Activated CD4-positive, alpha-beta T cell treated with anti-CD3 and anti-CD28 coated beads, Interleukin-2, amount 10 ng/mL, durations not matched to agents 24 days and 14 days (primary cell): ENCODE results near the gene CFAP298. TPM values are rescaled to one million over a fixed set of nuclear protein-coding genes. Genes with fewer than 3 reads are reported as not detected.

Experiments used
- DNase-seq: peaks from one replicate; pipeline ENCODE4 v3.0.0; 2022
- H3K27ac Mint-ChIP-seq: one replicate; pipeline ENCODE4 v1.8.0; 2022; ENCODE audit warnings: mild to moderate bottlenecking, mixed read lengths
- H3K27me3 Mint-ChIP-seq: one replicate; pipeline ENCODE4 v1.8.0; 2022; ENCODE audit warnings: mixed read lengths
- H3K36me3 Mint-ChIP-seq: one replicate; pipeline ENCODE4 v1.8.0; 2022; ENCODE audit warnings: low read depth, mild to moderate bottlenecking, mixed read lengths
- H3K4me1 Mint-ChIP-seq: one replicate; pipeline ENCODE4 v1.8.0; 2021; ENCODE audit warnings: mixed read lengths
- H3K4me3 Mint-ChIP-seq: one replicate; pipeline ENCODE4 v1.8.0; 2022; ENCODE audit warnings: mild to moderate bottlenecking, moderate library complexity, mixed read lengths
- H3K9me3 Mint-ChIP-seq: one replicate; pipeline ENCODE4 v1.8.0; 2021; ENCODE audit warnings: mixed read lengths
- intact Hi-C: fragments of 100-400 bp; cut with micrococcal nuclease; formaldehyde crosslinking; loops from one replicate; pipeline ENCODE4 v1.15.1; 2023
- total RNA-seq: library from RNA; stranded (reverse); gene quantifications from 2 replicates; pipeline ENCODE4 v1.2.3, GENCODE V29; 2022

The CFAP298 gene
- total RNA-seq, 1 donor from 2014 or later = 57.6 TPM

GRCh38 chr21:32587120-32587519 lies 25.1 kb downstream of the CFAP298 start:
- no peaks in the 10 kb centered on the region for H3K27me3 Mint-ChIP-seq
- DNase-seq = no peak
- no peak overlapping the region for H3K4me3 Mint-ChIP-seq
- H3K4me1 Mint-ChIP-seq = no peaks in the 10 kb centered on the region
- no peak overlapping the region for H3K27ac Mint-ChIP-seq
- no peaks in the 10 kb centered on the region for H3K9me3 Mint-ChIP-seq
- no peaks in the 10 kb centered on the region for H3K36me3 Mint-ChIP-seq
- intact Hi-C loops = no loop called here

GRCh38 chr21:32585970-32586369 lies 26.2 kb downstream of the CFAP298 start:
- H3K4me1 Mint-ChIP-seq = no peaks in the 10 kb centered on the region
- no peak for DNase-seq
- H3K4me3 Mint-ChIP-seq = no peak overlapping the region
- H3K9me3 Mint-ChIP-seq = no peaks in the 10 kb centered on the region
- no peaks in the 10 kb centered on the region for H3K36me3 Mint-ChIP-seq
- intact Hi-C loops = no loop called here
- H3K27me3 Mint-ChIP-seq = no peaks in the 10 kb centered on the region
- H3K27ac Mint-ChIP-seq = no peak overlapping the region

GRCh38 chr21:32585042-32585710 lies 27.0 kb downstream of the CFAP298 start, which contains the start of gene TCP10L:
Gene TCP10L (minus strand): TSS chr21:32585523. CDS start chr21:32584304, 1,219 bp downstream.
- Mint-ChIP-seq H3K9me3 (no peaks in the 10 kb centered on the region), H3K36me3 (no peaks in the 10 kb centered on the region)
- intact Hi-C loops = no loop called here

DNA sequence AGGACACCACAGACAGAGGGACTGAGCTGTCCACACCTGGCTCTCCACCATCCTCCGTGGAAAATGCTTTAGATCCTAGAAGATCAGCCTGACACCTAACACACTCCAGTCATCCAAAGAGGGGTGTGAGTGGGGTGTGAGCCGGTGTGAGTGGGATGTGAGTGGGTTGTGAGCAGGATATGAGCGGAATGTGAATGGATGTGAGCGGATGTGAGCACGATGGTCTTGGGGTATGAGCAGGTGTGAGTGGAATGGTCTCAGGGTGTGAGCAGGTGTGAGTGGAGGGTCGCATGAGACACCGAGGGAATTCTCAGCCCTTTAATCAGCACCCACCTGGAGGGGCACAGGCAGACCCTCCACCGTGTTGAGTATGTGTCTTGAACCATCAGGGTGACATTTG lies 27.7 kb downstream of the CFAP298 start:
- no peaks in the 10 kb centered on the region for H3K9me3 Mint-ChIP-seq

More at GRCh38 chr21:32585042-32585710, 27.0 kb downstream of the CFAP298 start, which contains the start of gene TCP10L:
- Mint-ChIP-seq H3K27me3 (no peaks in the 10 kb centered on the region), H3K27ac (no peak within 1 kb of the TSS), H3K4me1 (no peaks in the 10 kb centered on the region), H3K4me3 (no peak within 1 kb of the TSS)
- no peak for DNase-seq

GRCh38 chr21:32581732-32582131 lies 30.4 kb downstream of the CFAP298 start:
- no peaks in the 10 kb centered on the region for H3K36me3 Mint-ChIP-seq
- no peaks in the 10 kb centered on the region for H3K4me1 Mint-ChIP-seq
- no peak for DNase-seq
- no peaks in the 10 kb centered on the region for H3K9me3 Mint-ChIP-seq
- H3K27ac Mint-ChIP-seq = no peak overlapping the region
- H3K4me3 Mint-ChIP-seq = no peak overlapping the region
- intact Hi-C loops = no loop called here
- H3K27me3 Mint-ChIP-seq = no peaks in the 10 kb centered on the region

More for the DNA sequence above, 27.7 kb downstream of the CFAP298 start:
- Mint-ChIP-seq H3K36me3 (no peaks in the 10 kb centered on the region), H3K27me3 (no peaks in the 10 kb centered on the region), H3K4me1 (no peaks in the 10 kb centered on the region), H3K4me3 (no peak overlapping the region), H3K27ac (no peak overlapping the region)
- intact Hi-C loops = no loop called here
- no peak for DNase-seq

DNA sequence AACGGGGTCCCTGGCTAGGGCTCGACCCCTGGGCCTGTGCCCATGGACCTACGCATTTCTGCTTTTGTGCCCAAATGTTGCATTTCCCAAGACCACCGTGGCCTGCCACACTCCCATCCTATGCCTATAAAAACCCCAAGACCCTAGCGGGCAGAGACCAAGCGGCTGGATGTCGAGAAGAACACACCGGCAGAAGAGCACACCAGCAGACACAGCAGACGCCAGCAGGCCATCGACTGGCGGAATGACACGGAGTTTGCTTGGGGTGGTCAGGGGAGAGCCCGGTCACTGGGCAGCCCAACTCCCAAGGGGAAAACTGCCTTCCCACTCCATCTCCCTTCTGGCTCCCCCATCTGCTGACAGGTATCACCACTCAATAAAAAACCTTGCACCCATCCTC lies 31.2 kb downstream of the CFAP298 start:
- Mint-ChIP-seq H3K4me3 (no peak overlapping the region), H3K36me3 (no peaks in the 10 kb centered on the region), H3K4me1 (no peaks in the 10 kb centered on the region), H3K9me3 (no peaks in the 10 kb centered on the region), H3K27me3 (no peaks in the 10 kb centered on the region), H3K27ac (no peak overlapping the region)
- intact Hi-C loops = no loop called here
- DNase-seq = no peak

DNA sequence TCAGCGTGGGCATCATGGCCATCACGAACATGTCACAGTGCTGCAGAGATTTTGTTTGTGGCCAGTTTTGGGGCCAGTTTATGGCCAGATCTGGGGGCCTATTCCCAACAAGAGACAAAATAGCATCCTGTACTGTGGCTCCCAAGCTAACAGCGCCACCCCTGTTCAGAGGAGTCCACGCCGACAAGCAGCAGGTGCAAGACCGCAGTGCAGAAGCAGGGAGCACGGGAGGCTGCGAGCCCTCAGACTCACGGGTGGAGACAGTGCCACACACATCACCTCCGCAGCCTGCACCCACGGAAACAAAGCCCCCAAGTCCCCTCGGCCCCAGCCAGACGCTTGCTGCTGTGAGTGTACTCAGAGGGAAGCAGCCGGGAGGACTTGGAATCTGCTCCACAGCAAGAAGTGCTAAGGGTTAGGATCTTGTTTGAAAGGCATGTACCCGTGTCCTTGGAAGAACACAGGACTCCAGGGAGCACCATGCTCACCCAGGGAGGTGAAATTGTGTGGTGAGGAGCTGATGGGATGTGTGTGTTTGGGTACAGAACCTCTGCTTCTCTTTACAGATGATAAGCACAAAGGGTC lies 34.0 kb downstream of the CFAP298 start:
- no peaks in the 10 kb centered on the region for H3K9me3 Mint-ChIP-seq
- no peak for DNase-seq
- peaks cover 2% of the 10 kb centered on the region for H3K27me3 Mint-ChIP-seq
- intact Hi-C loops = no loop called here
- H3K27ac Mint-ChIP-seq = no peak overlapping the region
- H3K4me1 Mint-ChIP-seq = no peaks in the 10 kb centered on the region
- H3K36me3 Mint-ChIP-seq = no peaks in the 10 kb centered on the region
- H3K4me3 Mint-ChIP-seq = no peak overlapping the region

DNA sequence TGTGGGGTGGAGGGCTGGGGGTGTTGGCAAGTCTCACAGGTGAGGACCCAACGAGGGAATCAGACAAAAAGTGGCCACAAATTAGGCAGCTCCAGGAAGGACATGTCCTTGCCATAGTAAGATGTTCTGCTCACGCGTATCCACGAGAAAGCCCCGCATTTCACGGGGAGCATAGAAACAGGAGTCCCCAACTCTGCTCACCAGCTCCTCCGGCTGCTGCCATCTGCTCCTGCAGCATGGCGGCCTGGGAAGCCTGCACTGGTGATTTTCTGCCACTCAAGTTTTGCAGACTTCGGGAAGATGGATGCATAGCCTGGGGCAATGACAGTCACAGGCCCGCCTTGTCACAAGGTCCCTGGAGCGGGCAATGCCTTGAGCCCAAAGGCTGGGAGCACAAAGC lies 36.2 kb downstream of the CFAP298 start:
- intact Hi-C loops = no loop called here
- Mint-ChIP-seq H3K9me3 (no peaks in the 10 kb centered on the region), H3K27ac (no peak overlapping the region), H3K4me3 (no peak overlapping the region), H3K27me3 (peaks cover 2% of the 10 kb centered on the region), H3K36me3 (no peaks in the 10 kb centered on the region), H3K4me1 (no peaks in the 10 kb centered on the region)
- no peak for DNase-seq

- intact Hi-C loops = no loop called here
- peaks cover 2% of the 10 kb centered on the region for H3K27me3 Mint-ChIP-seq
- DNase-seq = no peak
- no peak overlapping the region for H3K4me3 Mint-ChIP-seq
- H3K9me3 Mint-ChIP-seq = no peaks in the 10 kb centered on the region
- H3K36me3 Mint-ChIP-seq = no peaks in the 10 kb centered on the region
- no peak overlapping the region for H3K27ac Mint-ChIP-seq
- H3K4me1 Mint-ChIP-seq = peaks cover under 1% of the 10 kb centered on the region
Measured at GRCh38 chr21:32574946-32575925, 36.9 kb downstream of the CFAP298 start.

DNA sequence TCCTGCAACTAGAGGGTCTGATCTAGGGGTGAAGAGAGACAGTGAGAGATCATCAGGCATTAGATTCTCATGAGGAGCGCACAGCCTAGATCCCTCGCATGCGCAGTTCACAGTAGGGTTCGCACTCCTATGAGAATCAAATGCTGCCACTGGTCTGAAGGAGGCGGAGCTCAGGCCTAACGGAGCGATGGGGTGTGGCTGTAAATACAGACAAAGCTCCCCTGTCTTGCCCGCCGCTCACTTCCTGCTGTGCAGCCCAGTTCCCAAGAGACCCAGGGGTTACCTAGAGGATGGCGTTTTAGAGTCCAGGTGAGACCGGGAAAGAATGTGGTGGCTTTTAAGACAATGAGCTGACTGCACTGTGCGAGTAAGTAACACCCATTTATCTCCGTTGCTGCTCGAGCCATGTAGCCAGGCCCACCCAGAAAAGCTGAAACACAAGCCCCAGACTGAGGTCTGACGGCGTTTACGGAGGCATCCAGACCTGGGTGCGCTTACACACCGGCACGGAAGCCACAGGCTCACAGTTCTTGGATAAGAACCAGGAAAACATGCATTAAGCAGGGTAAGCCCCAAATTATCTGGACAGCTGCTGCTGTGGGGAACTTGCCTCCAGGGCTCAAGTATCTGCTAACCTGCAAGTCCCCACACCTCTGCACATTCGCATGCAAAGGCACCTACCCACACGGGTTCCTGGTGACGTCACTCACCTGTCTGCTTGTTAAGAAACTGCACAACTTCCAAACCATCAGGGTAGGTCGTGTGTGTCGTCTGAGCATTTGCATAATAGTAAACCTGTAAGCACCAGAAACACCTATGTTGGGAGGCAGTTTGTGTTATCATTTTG lies 39.4 kb downstream of the CFAP298 start:
- intact Hi-C loops = no loop called here

DNA sequence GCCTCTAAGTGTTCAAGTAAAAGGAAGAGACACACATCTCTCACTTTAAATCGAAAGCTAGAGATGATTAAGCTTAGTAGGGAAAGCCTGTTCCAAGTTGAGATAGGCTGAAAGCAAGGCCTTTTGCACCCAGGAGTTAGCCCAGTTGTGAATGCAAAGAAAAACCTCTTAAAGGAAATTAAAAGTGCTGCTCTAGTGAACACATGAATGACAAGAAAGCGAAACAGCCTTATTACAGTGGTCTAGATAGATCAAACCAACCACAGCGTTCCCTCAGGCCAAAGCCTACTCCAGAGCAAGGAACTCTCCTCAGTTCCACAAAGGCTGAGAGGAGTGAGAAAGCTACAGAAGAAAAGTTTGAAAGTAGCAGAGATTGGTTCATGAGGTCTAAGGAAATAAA lies 41.7 kb downstream of the CFAP298 start:
- peaks cover 12% of the 10 kb centered on the region for H3K4me1 Mint-ChIP-seq
- peak overlapping the region; percentile 95 for H3K4me3 Mint-ChIP-seq
- peaks cover 2% of the 10 kb centered on the region for H3K27me3 Mint-ChIP-seq
- H3K36me3 Mint-ChIP-seq = no peaks in the 10 kb centered on the region
- peaks cover 1% of the 10 kb centered on the region for H3K9me3 Mint-ChIP-seq
- H3K27ac Mint-ChIP-seq = no peak overlapping the region
- no peak for DNase-seq
- intact Hi-C loops = no loop called here

More for the DNA sequence above, 39.4 kb downstream of the CFAP298 start:
- Mint-ChIP-seq H3K27me3 (peaks cover 2% of the 10 kb centered on the region), H3K36me3 (no peaks in the 10 kb centered on the region), H3K9me3 (no peaks in the 10 kb centered on the region), H3K4me3 (no peak overlapping the region), H3K27ac (no peak overlapping the region), H3K4me1 (peaks cover 12% of the 10 kb centered on the region)
- no peak for DNase-seq

DNA sequence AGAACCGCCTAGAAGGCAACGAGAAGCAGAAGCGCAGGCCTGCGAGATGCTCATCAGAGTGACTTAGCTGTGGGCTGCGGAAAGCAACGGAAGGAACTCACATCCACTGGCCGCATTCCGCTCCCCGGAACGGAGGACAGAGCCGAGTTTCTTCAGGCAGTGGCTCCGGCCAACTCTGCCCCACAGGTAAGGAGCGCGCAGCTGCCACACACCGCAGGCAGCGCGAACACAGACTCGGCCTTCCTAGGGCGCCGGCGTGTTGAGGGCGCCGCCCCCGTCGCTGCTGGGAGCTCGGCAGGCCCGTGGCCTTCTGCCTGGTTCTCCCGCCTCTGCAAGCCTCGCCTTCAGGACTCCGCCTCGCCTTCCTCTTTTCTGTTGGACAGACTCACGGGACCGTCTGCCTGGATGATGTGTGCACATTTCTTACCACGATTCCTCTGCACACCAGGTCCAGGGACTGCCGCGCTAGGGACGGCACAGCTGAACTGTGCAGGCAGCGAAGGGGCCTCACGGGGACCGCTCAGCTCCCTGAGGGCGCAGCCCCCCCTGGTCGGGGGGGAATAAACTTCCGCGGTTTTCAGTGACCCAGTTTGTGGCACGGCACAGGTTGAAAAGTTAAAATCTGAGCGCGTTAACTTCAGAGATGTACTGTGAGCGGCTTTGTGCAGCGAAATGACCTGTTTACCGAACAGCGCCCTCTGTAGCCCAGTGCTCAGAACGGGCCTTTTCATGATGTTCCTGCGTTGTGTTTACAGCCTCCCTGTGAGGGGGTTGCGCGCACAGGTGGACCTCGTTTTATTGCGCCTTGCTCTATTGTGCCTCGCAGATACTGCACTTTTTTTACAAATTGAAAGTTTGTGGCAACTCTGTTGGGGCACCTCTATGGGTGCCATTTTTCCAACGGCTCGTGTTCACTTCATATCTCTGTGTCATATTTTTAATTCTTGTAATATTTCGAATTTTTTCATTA lies 42.6 kb downstream of the CFAP298 start:
- DNase-seq = peak; percentile 93
- peak overlapping the region; percentile 95 for H3K4me3 Mint-ChIP-seq
- H3K27me3 Mint-ChIP-seq = peaks cover 8% of the 10 kb centered on the region
- intact Hi-C loops = loop anchor here (1.0 to 5.0 kb wide), 4 partner anchors 77 to 292 kb away; partner anchors contain the start of gene MIS18A
- H3K27ac Mint-ChIP-seq = peak overlapping the region; percentile 16
- H3K36me3 Mint-ChIP-seq = no peaks in the 10 kb centered on the region
- H3K9me3 Mint-ChIP-seq = peaks cover 10% of the 10 kb centered on the region
- H3K4me1 Mint-ChIP-seq = peaks cover 12% of the 10 kb centered on the region
